HCT116 (cell line): ENCODE data around the gene BEND4. TPM values are rescaled to one million over a fixed set of nuclear protein-coding genes. Genes with fewer than 3 reads are reported as not detected.

ENCODE experiments used
- ATAC-seq: fragments of 200-7000 bp; cut with Tn5 transposase; 2 replicates; pipeline ENCODE4 v1.9.1; 2020; ENCODE audit warnings: mild to moderate bottlenecking, moderate library complexity
- BruUV-seq: library from RNA; stranded (reverse); fragments of 400-500 nt; replicated peaks from 2 replicates; lab custom pipeline; 2021; lab: Mats Ljungman, UMichigan
- CTCF ChIA-PET: fragments of 300-600 bp; sonication (Branson Sonifier 250); formaldehyde crosslinking; loops from one replicate; lab custom pipeline; 2021; ENCODE audit warnings: antibody characterized with exemption; lab: Charles Lee
- POLR2A ChIA-PET: fragments of 300-600, 350-600 bp; sonication (Branson Sonifier 250); formaldehyde crosslinking; loops from one replicate; lab custom pipeline; 2021; ENCODE audit warnings: antibody characterized with exemption; lab: Charles Lee
- RAD21 ChIA-PET, 2 experiments: fragments of 300-600 bp; sonication (Branson Sonifier 250); formaldehyde crosslinking; loops; one replicate each; lab custom pipeline; 2023; ENCODE audit warnings: low total read pairs in 2 of 2; ENCODE audit not compliant: uncharacterized antibody in 2 of 2, unreplicated experiment in 2 of 2, low non-redundant PET in 1 of 2; lab: Charles Lee
- DNase-seq: peaks from one replicate; pipeline ENCODE4 v3.0.0-alpha.2; 2010; ENCODE audit warnings: low read depth, low spot score
- H2AFZ ChIP-seq: fragments of 200-600 bp; shearing (Covaris generic), sonication (generic); 2 replicates; pipeline ENCODE4 v1.6.1; 2017; ENCODE audit warnings: low read depth, mixed run types, mixed read lengths, antibody characterized with exemption, low read length; ENCODE audit not compliant: poor library complexity, severe bottlenecking
- H3K27ac ChIP-seq: 2 replicates; pipeline ENCODE4 v1.5.1; 2012; ENCODE audit warnings: low read depth, low read length
- H3K27me3 ChIP-seq: fragments of 200-600 bp; sonication (generic); 2 replicates; pipeline ENCODE4 v1.6.1; 2016; ENCODE audit warnings: mixed run types, low read length, mixed read lengths; ENCODE audit not compliant: insufficient read depth
- H3K36me3 ChIP-seq, 2 experiments: fragments of 200-500 bp in 1 of 2; fragments of 200-600 bp in 1 of 2; sonication (Bioruptor generic) in 1 of 2; sonication (generic) in 1 of 2; 2 replicates each; pipeline versions ENCODE4 v1.5.1 to v1.6.1; 2014 to 2016; ENCODE audit warnings: low read length in 2 of 2, inconsistent platforms in 1 of 2, mixed read lengths in 1 of 2, mixed run types in 1 of 2; ENCODE audit not compliant: insufficient read depth in 2 of 2, control insufficient read depth in 1 of 2
- H3K4me1 ChIP-seq, 2 experiments: fragments of 200-600 bp in 1 of 2; sonication (generic) in 1 of 2; 2 replicates each; pipeline versions ENCODE4 v1.5.1 to v1.6.1; 2012 to 2017; ENCODE audit warnings: low read length in 2 of 2, inconsistent platforms in 1 of 2, mild to moderate bottlenecking in 1 of 2, mixed read lengths in 1 of 2, mixed run types in 1 of 2, moderate library complexity in 1 of 2; ENCODE audit not compliant: insufficient read depth in 2 of 2, control insufficient read depth in 1 of 2
- H3K4me2 ChIP-seq: fragments of 200-600 bp; sonication (generic); 2 replicates; pipeline ENCODE4 v1.6.1; 2017; ENCODE audit warnings: mixed run types, low read length, mixed read lengths
- H3K4me3 ChIP-seq, 2 experiments: fragments of 200-600 bp in 1 of 2; sonication (generic) in 1 of 2; replicated peaks in 1 of 2; 2 replicates each; pipeline ENCODE4 v1.5.1; 2011 to 2016; ENCODE audit warnings: low read length in 2 of 2, control low read depth in 1 of 2, low read depth in 1 of 2, mild to moderate bottlenecking in 1 of 2, mixed read lengths in 1 of 2, mixed run types in 1 of 2
- H3K79me2 ChIP-seq: fragments of 200-600 bp; sonication (generic); 2 replicates; pipeline ENCODE4 v1.6.1; 2017; ENCODE audit warnings: mild to moderate bottlenecking, mixed run types, low read length, moderate library complexity, mixed read lengths; ENCODE audit not compliant: insufficient read depth
- H3K9ac ChIP-seq: fragments of 200-600 bp; sonication (generic); 2 replicates; pipeline ENCODE4 v1.6.1; 2016; ENCODE audit warnings: low read length, mixed read lengths
- H3K9me2 ChIP-seq: fragments of 200-600 bp; sonication (generic), shearing (Covaris generic); 2 replicates; pipeline ENCODE4 v1.6.1; 2017; ENCODE audit warnings: mixed run types, mild to moderate bottlenecking, moderate library complexity; ENCODE audit not compliant: insufficient read depth
- H3K9me3 ChIP-seq, 2 experiments: fragments of 200-500 bp in 1 of 2; fragments of 200-600 bp in 1 of 2; sonication (Bioruptor generic) in 1 of 2; sonication (generic) in 1 of 2; 2 replicates each; pipeline ENCODE4 v1.6.1; 2014 to 2017; ENCODE audit warnings: low read length in 2 of 2, mixed read lengths in 2 of 2, inconsistent platforms in 1 of 2, low read depth in 1 of 2, mild to moderate bottlenecking in 1 of 2, mixed run types in 1 of 2, moderate library complexity in 1 of 2; ENCODE audit not compliant: control insufficient read depth in 1 of 2, insufficient read depth in 1 of 2
- H4K20me1 ChIP-seq: fragments of 200-600 bp; sonication (generic), shearing (Covaris generic); 2 replicates; pipeline ENCODE4 v1.6.1; 2017; ENCODE audit warnings: mixed run types, mild to moderate bottlenecking, moderate library complexity; ENCODE audit not compliant: insufficient read depth
- CBX3 ChIP-seq: IDR thresholded peaks from 2 replicates; pipeline ENCODE4 v1.6.1; 2012; ENCODE audit warnings: low read depth
- EGR1 ChIP-seq: IDR thresholded peaks from 2 replicates; pipeline ENCODE4 v1.6.1; 2012; ENCODE audit warnings: low read depth
- EZH2 ChIP-seq: fragments of 200-600 bp; sonication (generic); IDR thresholded peaks from 2 replicates; pipeline ENCODE4 v1.6.1; 2017; ENCODE audit warnings: antibody characterized with exemption, mixed run types
- EZH2phosphoT487 ChIP-seq: fragments of 200-600 bp; IDR thresholded peaks from 2 replicates; pipeline ENCODE4 v1.6.1; 2018; ENCODE audit warnings: antibody characterized with exemption, borderline replicate concordance
- JUND ChIP-seq: IDR thresholded peaks from 2 replicates; pipeline ENCODE4 v1.6.1; 2012
- POLR2A ChIP-seq: IDR thresholded peaks from 2 replicates; pipeline ENCODE4 v1.7.0; 2011; ENCODE audit warnings: borderline replicate concordance; ENCODE audit not compliant: insufficient read depth, insufficient read length; ENCODE audit errors: extremely low read depth
- POLR2AphosphoS5 ChIP-seq: IDR thresholded peaks from 2 replicates; pipeline ENCODE4 v1.6.1; 2011; ENCODE audit warnings: mild to moderate bottlenecking, low read depth, low read length, moderate library complexity
- SP1 ChIP-seq: IDR thresholded peaks from 2 replicates; pipeline ENCODE4 v1.6.1; 2012; ENCODE audit warnings: low read depth
- ZFX ChIP-seq: fragments of 450-650 bp; IDR thresholded peaks from 2 replicates; pipeline ENCODE4 v1.6.1; 2017
- ZNF274 ChIP-seq: fragments of 200-500 bp; sonication (Bioruptor generic); IDR thresholded peaks from 2 replicates; pipeline ENCODE4 v1.6.1; 2014; ENCODE audit warnings: mild to moderate bottlenecking, low read depth, low read length, inconsistent platforms
- intact Hi-C: fragments of 100-400 bp; cut with micrococcal nuclease; formaldehyde crosslinking; loops from 2 replicates; pipeline ENCODE4 v1.10.0; 2022
- total RNA-seq: library from RNA; stranded (reverse); gene quantifications from one replicate; pipeline ENCODE4 v1.2.1, GENCODE V29; 2021; ENCODE audit not compliant: unreplicated experiment
- TF ChIP-seq, protein P1 (sequence below), 3 experiments: fragments of 200-600 bp in 1 of 3; sonication (generic) in 1 of 3; IDR thresholded peaks in 2 of 3; conservative IDR thresholded peaks in 1 of 3; 2 replicates each; pipeline ENCODE4 v1.5.1; 2012 to 2017; ENCODE audit warnings: low read depth in 2 of 3, low read length in 2 of 3, antibody characterized with exemption in 1 of 3, borderline replicate concordance in 1 of 3, control low read depth in 1 of 3, mild to moderate bottlenecking in 1 of 3, mixed read lengths in 1 of 3, mixed run types in 1 of 3, moderate library complexity in 1 of 3; ENCODE audit not compliant: insufficient read depth in 1 of 3
- TF ChIP-seq, protein P2 (sequence below): IDR thresholded peaks from 2 replicates; pipeline ENCODE4 v1.6.1; 2012

Gene BEND4
- total RNA-seq, 1 experiment from 2014 or later: 0.05 TPM

DNA sequence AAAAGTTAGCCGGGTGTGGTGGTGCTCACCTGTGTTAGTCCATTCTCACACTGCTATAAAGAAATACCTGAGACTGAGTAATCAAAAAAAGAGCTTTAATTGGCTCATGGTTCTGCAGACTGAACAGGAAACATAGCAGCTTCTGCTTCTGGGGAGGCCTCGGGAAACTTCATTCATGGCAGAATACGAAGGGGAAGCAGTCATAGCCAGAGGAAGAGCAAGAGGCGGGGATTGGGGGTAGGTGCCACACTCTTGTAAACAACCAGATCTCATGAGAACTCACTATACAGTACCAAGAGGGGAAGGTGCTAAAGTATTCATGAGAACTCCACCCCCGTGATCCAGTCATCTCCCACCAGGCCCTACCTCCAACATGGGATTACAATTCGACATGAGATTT lies 64.1 kb downstream of the BEND4 start:
- Histone ChIP-seq H3K79me2 (no peaks in the 10 kb centered on the region), H3K4me3 (no peak overlapping the region), H4K20me1 (no peaks in the 10 kb centered on the region), H3K9me2 (no peaks in the 10 kb centered on the region), H3K9ac (no peak overlapping the region), H3K9me3 (no peaks in the 10 kb centered on the region), H3K4me1 (peaks cover 0 to 4% of the 10 kb centered on the region in 2 experiments; a peak in 1 of 4 replicates), H3K4me2 (no peak overlapping the region), H2AFZ (no peak overlapping the region), H3K27ac (no peak overlapping the region), H3K27me3 (no peaks in the 10 kb centered on the region), H3K36me3 (no peaks in the 10 kb centered on the region; a peak in 1 of 4 replicates)
- intact Hi-C loops: no loop called here
- no TSS peak for BruUV-seq
- ATAC-seq (no peak), DNase-seq (no peak)
- ChIA-PET CTCF (no interaction called here), RAD21 (no interaction called here), POLR2A (no interaction called here)
- no peak for TF ChIP-seq POLR2A
- TF ChIP-seq EGR1: no peak
- TF ChIP-seq EZH2: no peak
- TF ChIP-seq, protein P1, sequence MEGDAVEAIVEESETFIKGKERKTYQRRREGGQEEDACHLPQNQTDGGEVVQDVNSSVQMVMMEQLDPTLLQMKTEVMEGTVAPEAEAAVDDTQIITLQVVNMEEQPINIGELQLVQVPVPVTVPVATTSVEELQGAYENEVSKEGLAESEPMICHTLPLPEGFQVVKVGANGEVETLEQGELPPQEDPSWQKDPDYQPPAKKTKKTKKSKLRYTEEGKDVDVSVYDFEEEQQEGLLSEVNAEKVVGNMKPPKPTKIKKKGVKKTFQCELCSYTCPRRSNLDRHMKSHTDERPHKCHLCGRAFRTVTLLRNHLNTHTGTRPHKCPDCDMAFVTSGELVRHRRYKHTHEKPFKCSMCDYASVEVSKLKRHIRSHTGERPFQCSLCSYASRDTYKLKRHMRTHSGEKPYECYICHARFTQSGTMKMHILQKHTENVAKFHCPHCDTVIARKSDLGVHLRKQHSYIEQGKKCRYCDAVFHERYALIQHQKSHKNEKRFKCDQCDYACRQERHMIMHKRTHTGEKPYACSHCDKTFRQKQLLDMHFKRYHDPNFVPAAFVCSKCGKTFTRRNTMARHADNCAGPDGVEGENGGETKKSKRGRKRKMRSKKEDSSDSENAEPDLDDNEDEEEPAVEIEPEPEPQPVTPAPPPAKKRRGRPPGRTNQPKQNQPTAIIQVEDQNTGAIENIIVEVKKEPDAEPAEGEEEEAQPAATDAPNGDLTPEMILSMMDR (IDR thresholded peaks at IDR 0.05 in 2 of 3, conservative IDR thresholded peaks at IDR 0.05 in 1 of 3; ENCODE audit: borderline replicate concordance in 1 of 3, insufficient read depth in 1 of 3, low read depth in 2 of 3, low read length in 2 of 3): no peak
- TF ChIP-seq EZH2phosphoT487: no peak
- TF ChIP-seq, protein P2, sequence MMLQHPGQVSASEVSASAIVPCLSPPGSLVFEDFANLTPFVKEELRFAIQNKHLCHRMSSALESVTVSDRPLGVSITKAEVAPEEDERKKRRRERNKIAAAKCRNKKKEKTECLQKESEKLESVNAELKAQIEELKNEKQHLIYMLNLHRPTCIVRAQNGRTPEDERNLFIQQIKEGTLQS: no peak

DNA sequence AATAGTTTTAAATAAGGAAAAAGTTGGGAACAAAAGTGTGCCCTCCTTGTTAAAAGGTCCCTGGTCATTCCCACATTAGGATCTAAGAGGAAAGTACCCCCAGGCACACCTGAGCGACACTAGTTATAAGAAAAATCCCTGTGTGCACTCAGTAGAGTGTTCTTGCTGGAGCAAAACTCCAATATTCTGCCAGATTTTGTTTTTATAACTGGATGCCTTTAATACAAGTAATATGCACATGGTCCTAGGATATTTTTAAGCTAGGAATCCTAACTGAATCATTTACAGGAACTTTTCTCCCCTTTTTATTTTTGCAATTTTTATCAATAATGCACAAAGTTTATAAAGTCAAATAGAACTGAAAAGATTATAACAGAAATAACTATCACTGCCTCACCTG lies 68.6 kb downstream of the BEND4 start:
- intact Hi-C loops: no loop called here
- Histone ChIP-seq H3K4me2 (no peak overlapping the region), H3K27ac (no peak overlapping the region), H3K36me3 (no peaks in the 10 kb centered on the region; a peak in 1 of 4 replicates), H4K20me1 (no peaks in the 10 kb centered on the region), H3K9ac (no peak overlapping the region), H3K27me3 (no peaks in the 10 kb centered on the region), H3K9me3 (no peaks in the 10 kb centered on the region), H3K4me1 (peaks cover 0 to 4% of the 10 kb centered on the region in 2 experiments; a peak in 1 of 4 replicates), H3K9me2 (no peaks in the 10 kb centered on the region), H2AFZ (no peak overlapping the region), H3K4me3 (no peak overlapping the region), H3K79me2 (no peaks in the 10 kb centered on the region)
- POLR2A ChIA-PET: no interaction called here
- CTCF ChIA-PET: no interaction called here
- RAD21 ChIA-PET: no interaction called here
- BruUV-seq: no TSS peak
- TF ChIP-seq, protein P2: no peak
- no peak for TF ChIP-seq SP1
- TF ChIP-seq, protein P1 (IDR thresholded peaks at IDR 0.05 in 2 of 3, conservative IDR thresholded peaks at IDR 0.05 in 1 of 3; ENCODE audit: borderline replicate concordance in 1 of 3, insufficient read depth in 1 of 3, low read depth in 2 of 3, low read length in 2 of 3): no peak
- TF ChIP-seq ZNF274: no peak
- TF ChIP-seq POLR2AphosphoS5: no peak
- no peak for TF ChIP-seq ZFX
- no peak for TF ChIP-seq CBX3
- no peak for TF ChIP-seq EZH2phosphoT487
- TF ChIP-seq JUND: no peak
- no peak for DNase-seq
- no peak for ATAC-seq
